Gastrocnemius medialis (tissue), 4 donors: ENCODE measurements around the gene CDPF1. TPM values are rescaled to one million over a fixed set of nuclear protein-coding genes. Genes with fewer than 3 reads are reported as not detected.

ENCODE experiments used
- ATAC-seq, 2 donors: fragments of 150-250 bp; one replicate each; pipeline ENCODE4 v1.9.1; 2016
- DNase-seq, 2 donors: peaks; one replicate each; pipeline ENCODE4 v3.0.0-alpha.2; 2019
- H3K27ac ChIP-seq, 4 donors: fragments of 200-600 bp; sonication (generic); 1 replicate in 1 of 4; 2 replicates in 3 of 4; pipeline ENCODE4 v1.5.1; 2016 to 2018; ENCODE audit warnings: mild to moderate bottlenecking in 2 of 4, moderate library complexity in 1 of 4
- H3K27me3 ChIP-seq, 3 donors: fragments of 200-600 bp; sonication (generic) in 2 of 3; 1 replicate in 1 of 3; 2 replicates in 2 of 3; pipeline versions ENCODE4 v1.5.1 to v1.6.0; 2016 to 2019; ENCODE audit warnings: mild to moderate bottlenecking in 1 of 3, moderate library complexity in 1 of 3
- H3K36me3 ChIP-seq, 2 donors: fragments of 200-600 bp; sonication (generic) in 1 of 2; one replicate each; pipeline ENCODE4 v1.5.1; 2017 to 2018
- H3K4me1 ChIP-seq, 2 donors: fragments of 200-600 bp; sonication (generic) in 1 of 2; one replicate each; pipeline ENCODE4 v1.5.1; 2016 to 2017; ENCODE audit warnings: mild to moderate bottlenecking in 2 of 2
- H3K4me3 ChIP-seq, 4 donors: fragments of 200-600 bp; sonication (generic) in 3 of 4; 1 replicate in 1 of 4; 2 replicates in 3 of 4; pipeline ENCODE4 v1.5.1; 2016 to 2019; ENCODE audit warnings: mild to moderate bottlenecking in 2 of 4
- H3K9me3 ChIP-seq, 3 donors: fragments of 200-600 bp; sonication (generic) in 2 of 3; 1 replicate in 1 of 3; 2 replicates in 2 of 3; pipeline ENCODE4 v1.5.1; 2016 to 2019
- POLR2A ChIP-seq, 2 donors: fragments of 450-650 bp; IDR thresholded peaks; one replicate each; pipeline ENCODE4 v1.6.1; 2017; ENCODE audit warnings: antibody characterized with exemption in 2 of 2, mild to moderate bottlenecking in 2 of 2, moderate library complexity in 2 of 2
- in situ Hi-C, 4 donors: fragments of 200-750 bp; cut with MboI; loops; one replicate each; pipeline versions ENCODE4 v1.15.0 to v1.8.0; 2017; ENCODE audit warnings: low sequenced_read_pairs in 4 of 4
- intact Hi-C: fragments of 100-400 bp; cut with DNase I; formaldehyde crosslinking; loops from one replicate; pipeline ENCODE4 v1.15.1; 2023; ENCODE audit warnings: low total_unique reads
- total RNA-seq, 4 donors: library from RNA; depleted of rRNA; stranded (reverse); fragments of >200 nt; gene quantifications; one replicate each; pipeline versions ENCODE4 v1.1.0 to v1.2.3, GENCODE V29; 2016
- TF ChIP-seq, protein P1 (sequence below), 5 experiments: fragments of 450-650 bp in 3 of 5; fragments of 200-600 bp in 2 of 5; sonication (generic) in 2 of 5; IDR thresholded peaks in 4 of 5; conservative IDR thresholded peaks in 1 of 5; 1 replicate in 4 of 5; 2 replicates in 1 of 5; pipeline ENCODE4 v1.5.1; 2016 to 2019; ENCODE audit warnings: antibody characterized with exemption in 5 of 5, mild to moderate bottlenecking in 3 of 5, moderate library complexity in 3 of 5

CDPF1 gene
- total RNA-seq, 4 donors from 2014 or later, result 6.3 to 18.8 (median 12.5) TPM

DNA sequence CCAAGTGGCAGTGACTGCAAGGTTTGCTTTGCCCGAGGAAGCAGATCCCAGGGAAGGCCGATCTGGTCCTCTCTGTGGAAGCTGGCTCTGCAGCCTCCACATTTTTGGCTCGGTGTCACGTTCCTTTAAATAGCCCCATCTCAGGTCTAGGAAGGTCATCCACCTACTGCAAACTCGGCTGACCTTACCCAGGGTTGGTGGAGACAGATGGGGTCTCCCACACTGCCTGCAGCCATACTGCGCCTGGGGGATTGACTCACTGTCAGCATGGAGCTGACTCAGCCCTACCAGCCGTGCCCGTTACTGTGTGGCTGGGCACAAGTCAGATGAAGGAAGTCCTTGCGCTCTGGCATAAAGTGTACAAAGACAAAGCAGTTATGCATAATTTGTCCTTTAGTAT lies 16.9 kb downstream of the CDPF1 start:
- H3K9me3 ChIP-seq, result no peaks in the 10 kb centered on the region
- in situ Hi-C loops (no loop called here), intact Hi-C loops (no loop called here)
- no peak for TF ChIP-seq POLR2A (IDR thresholded peaks at IDR 0.05)
- TF ChIP-seq, protein P1, sequence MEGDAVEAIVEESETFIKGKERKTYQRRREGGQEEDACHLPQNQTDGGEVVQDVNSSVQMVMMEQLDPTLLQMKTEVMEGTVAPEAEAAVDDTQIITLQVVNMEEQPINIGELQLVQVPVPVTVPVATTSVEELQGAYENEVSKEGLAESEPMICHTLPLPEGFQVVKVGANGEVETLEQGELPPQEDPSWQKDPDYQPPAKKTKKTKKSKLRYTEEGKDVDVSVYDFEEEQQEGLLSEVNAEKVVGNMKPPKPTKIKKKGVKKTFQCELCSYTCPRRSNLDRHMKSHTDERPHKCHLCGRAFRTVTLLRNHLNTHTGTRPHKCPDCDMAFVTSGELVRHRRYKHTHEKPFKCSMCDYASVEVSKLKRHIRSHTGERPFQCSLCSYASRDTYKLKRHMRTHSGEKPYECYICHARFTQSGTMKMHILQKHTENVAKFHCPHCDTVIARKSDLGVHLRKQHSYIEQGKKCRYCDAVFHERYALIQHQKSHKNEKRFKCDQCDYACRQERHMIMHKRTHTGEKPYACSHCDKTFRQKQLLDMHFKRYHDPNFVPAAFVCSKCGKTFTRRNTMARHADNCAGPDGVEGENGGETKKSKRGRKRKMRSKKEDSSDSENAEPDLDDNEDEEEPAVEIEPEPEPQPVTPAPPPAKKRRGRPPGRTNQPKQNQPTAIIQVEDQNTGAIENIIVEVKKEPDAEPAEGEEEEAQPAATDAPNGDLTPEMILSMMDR (IDR thresholded peaks at IDR 0.05 in 4 of 5, conservative IDR thresholded peaks at IDR 0.05 in 1 of 5), result no peak
- DNase-seq (peak; percentile 45 to 76), ATAC-seq (peak; percentile 75 to 86)
- H3K27ac ChIP-seq, result peak overlapping the region; percentile 1 to 72 (median 66)
- H3K27me3 ChIP-seq, result no peaks in the 10 kb centered on the region
- no peak overlapping the region for H3K4me3 ChIP-seq
- H3K36me3 ChIP-seq, result peaks cover 0 to 11% of the 10 kb centered on the region in 2 donors
- H3K4me1 ChIP-seq, result peaks cover 16 to 20% of the 10 kb centered on the region in 2 donors

GRCh38 chr22:46230262-46230901 lies 19.7 kb downstream of the CDPF1 start:
- no peak overlapping the region for H3K4me3 ChIP-seq
- no peaks in the 10 kb centered on the region for H3K9me3 ChIP-seq
- no peaks in the 10 kb centered on the region for H3K27me3 ChIP-seq
- H3K36me3 ChIP-seq, result peaks cover 0 to 11% of the 10 kb centered on the region in 2 donors
- intact Hi-C loops (no loop called here), in situ Hi-C loops (no loop called here)
- DNase-seq, result no peak
- ATAC-seq, result no peak
- no peak overlapping the region for H3K27ac ChIP-seq
- TF ChIP-seq, protein P1 (IDR thresholded peaks at IDR 0.05 in 4 of 5, conservative IDR thresholded peaks at IDR 0.05 in 1 of 5), result no peak
- no peak for TF ChIP-seq POLR2A (IDR thresholded peaks at IDR 0.05)
- H3K4me1 ChIP-seq, result peaks cover 9 to 11% of the 10 kb centered on the region in 2 donors

- no peak for DNase-seq
- no peak for ATAC-seq
- intact Hi-C loops, result no loop called here
Measured at GRCh38 chr22:46229701-46230100, 20.4 kb downstream of the CDPF1 start.

GRCh38 chr22:46226577-46226976 lies 23.5 kb downstream of the CDPF1 start:
- H3K36me3 ChIP-seq, result peaks cover 0 to 21% of the 10 kb centered on the region in 2 donors
- no peak for TF ChIP-seq POLR2A (IDR thresholded peaks at IDR 0.05)
- TF ChIP-seq, protein P1 (IDR thresholded peaks at IDR 0.05 in 4 of 5, conservative IDR thresholded peaks at IDR 0.05 in 1 of 5), result no peak

More at GRCh38 chr22:46229701-46230100, 20.4 kb downstream of the CDPF1 start:
- no peaks in the 10 kb centered on the region for H3K9me3 ChIP-seq
- H3K27ac ChIP-seq, result no peak overlapping the region
- H3K4me1 ChIP-seq, result peaks cover 9 to 11% of the 10 kb centered on the region in 2 donors
- no peaks in the 10 kb centered on the region for H3K27me3 ChIP-seq
- H3K36me3 ChIP-seq, result peaks cover 0 to 6% of the 10 kb centered on the region in 2 donors
- H3K4me3 ChIP-seq, result no peak overlapping the region
- TF ChIP-seq POLR2A (IDR thresholded peaks at IDR 0.05), result no peak
- TF ChIP-seq, protein P1 (IDR thresholded peaks at IDR 0.05 in 4 of 5, conservative IDR thresholded peaks at IDR 0.05 in 1 of 5), result no peak
- in situ Hi-C loops, result no loop called here

More at GRCh38 chr22:46226577-46226976, 23.5 kb downstream of the CDPF1 start:
- in situ Hi-C loops (no loop called here), intact Hi-C loops (no loop called here)
- Histone ChIP-seq H3K9me3 (no peaks in the 10 kb centered on the region), H3K4me3 (no peak overlapping the region), H3K27ac (no peak overlapping the region), H3K4me1 (no peaks in the 10 kb centered on the region), H3K27me3 (no peaks in the 10 kb centered on the region)
- no peak for ATAC-seq
- DNase-seq, result no peak
